Bronchus fibroblast of lung (primary cell): Measurements from ENCODE around the gene CMIP. TPM values are rescaled to one million over a fixed set of nuclear protein-coding genes. Genes with fewer than 3 reads are reported as not detected.

ENCODE experiments used
- total RNA-seq: library from RNA; depleted of rRNA; stranded (reverse); fragments of >200 nt; gene quantifications from 2 replicates; pipeline ENCODE4 v1.2.3, GENCODE V29; 2015

CMIP gene
- total RNA-seq: 2.7 and 3.3 TPM in 2 replicates

DNA sequence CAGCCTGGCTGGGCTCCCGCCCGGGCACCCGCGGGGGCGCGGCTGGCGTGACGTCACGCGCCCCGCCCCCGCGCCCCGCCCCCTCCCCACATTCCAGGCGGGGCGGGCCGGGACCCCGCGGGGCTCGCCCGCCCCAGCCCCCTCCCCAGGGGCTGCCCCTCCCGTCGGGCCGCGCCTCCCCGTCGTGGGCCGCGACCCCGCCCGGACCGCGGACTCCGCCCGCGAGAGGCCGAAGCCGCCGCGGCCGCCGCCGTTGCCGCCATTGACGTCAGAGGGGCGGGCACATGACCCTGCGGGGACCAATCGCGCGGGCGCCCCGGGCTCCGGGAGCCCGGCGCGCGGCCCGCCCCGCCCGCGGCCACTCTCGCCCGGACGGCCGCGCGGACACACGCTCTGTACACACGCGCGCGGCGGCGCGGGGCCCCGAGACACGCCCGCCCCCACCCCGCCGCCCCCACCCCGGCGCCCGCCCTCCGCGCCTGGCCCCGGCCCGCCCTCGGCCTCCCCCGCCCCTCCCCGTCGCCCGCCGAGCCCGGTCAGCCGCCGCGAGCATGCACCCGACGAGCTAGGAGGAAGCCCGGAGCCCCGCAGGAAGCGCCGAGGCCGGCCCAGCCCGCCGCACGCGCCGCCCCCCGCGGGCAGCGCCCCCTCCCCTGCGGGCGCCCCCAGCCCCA, at the start of gene CMIP:
CMIP (plus strand) TSS at position 361 of the 674 bp plus-strand sequence.

Other genes starting within 250 kb of the CMIP start
- gene BCO1, start 206.1 kb upstream of the CMIP start, total RNA-seq: not detected in 2 replicates
- 1.7 and 1.9 TPM in 2 replicates for gene GAN, start 129.8 kb upstream of the CMIP start, total RNA-seq